Measurements from ENCODE around the gene PRKG1. TPM values are rescaled to one million over a fixed set of nuclear protein-coding genes. Genes with fewer than 3 reads are reported as not detected.

The PRKG1 gene
- total and polyA plus RNA-seq, 2 experiments from 2014 or later: 18.2 to 21.1 TPM

DNA sequence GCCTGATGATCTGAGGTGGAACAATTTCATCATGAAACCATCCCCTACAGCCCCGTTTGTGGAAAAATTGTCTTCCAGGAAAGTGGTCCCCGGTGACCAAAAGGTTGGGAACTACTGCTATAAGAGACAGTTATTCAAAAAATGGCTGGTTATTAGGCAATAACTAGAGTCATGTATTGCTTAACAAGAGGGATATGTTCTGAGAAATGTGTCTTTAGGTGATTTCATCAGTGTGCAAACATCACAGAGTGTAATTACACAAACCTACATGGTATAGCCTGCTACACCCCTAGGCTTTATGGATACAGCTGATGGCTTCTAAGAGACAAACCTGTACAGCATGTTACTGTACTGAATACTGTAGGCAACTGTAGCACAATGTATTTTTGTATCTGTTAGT, 696.4 kb downstream of the PRKG1 start (continued):
- TF ChIP-seq, protein P1, sequence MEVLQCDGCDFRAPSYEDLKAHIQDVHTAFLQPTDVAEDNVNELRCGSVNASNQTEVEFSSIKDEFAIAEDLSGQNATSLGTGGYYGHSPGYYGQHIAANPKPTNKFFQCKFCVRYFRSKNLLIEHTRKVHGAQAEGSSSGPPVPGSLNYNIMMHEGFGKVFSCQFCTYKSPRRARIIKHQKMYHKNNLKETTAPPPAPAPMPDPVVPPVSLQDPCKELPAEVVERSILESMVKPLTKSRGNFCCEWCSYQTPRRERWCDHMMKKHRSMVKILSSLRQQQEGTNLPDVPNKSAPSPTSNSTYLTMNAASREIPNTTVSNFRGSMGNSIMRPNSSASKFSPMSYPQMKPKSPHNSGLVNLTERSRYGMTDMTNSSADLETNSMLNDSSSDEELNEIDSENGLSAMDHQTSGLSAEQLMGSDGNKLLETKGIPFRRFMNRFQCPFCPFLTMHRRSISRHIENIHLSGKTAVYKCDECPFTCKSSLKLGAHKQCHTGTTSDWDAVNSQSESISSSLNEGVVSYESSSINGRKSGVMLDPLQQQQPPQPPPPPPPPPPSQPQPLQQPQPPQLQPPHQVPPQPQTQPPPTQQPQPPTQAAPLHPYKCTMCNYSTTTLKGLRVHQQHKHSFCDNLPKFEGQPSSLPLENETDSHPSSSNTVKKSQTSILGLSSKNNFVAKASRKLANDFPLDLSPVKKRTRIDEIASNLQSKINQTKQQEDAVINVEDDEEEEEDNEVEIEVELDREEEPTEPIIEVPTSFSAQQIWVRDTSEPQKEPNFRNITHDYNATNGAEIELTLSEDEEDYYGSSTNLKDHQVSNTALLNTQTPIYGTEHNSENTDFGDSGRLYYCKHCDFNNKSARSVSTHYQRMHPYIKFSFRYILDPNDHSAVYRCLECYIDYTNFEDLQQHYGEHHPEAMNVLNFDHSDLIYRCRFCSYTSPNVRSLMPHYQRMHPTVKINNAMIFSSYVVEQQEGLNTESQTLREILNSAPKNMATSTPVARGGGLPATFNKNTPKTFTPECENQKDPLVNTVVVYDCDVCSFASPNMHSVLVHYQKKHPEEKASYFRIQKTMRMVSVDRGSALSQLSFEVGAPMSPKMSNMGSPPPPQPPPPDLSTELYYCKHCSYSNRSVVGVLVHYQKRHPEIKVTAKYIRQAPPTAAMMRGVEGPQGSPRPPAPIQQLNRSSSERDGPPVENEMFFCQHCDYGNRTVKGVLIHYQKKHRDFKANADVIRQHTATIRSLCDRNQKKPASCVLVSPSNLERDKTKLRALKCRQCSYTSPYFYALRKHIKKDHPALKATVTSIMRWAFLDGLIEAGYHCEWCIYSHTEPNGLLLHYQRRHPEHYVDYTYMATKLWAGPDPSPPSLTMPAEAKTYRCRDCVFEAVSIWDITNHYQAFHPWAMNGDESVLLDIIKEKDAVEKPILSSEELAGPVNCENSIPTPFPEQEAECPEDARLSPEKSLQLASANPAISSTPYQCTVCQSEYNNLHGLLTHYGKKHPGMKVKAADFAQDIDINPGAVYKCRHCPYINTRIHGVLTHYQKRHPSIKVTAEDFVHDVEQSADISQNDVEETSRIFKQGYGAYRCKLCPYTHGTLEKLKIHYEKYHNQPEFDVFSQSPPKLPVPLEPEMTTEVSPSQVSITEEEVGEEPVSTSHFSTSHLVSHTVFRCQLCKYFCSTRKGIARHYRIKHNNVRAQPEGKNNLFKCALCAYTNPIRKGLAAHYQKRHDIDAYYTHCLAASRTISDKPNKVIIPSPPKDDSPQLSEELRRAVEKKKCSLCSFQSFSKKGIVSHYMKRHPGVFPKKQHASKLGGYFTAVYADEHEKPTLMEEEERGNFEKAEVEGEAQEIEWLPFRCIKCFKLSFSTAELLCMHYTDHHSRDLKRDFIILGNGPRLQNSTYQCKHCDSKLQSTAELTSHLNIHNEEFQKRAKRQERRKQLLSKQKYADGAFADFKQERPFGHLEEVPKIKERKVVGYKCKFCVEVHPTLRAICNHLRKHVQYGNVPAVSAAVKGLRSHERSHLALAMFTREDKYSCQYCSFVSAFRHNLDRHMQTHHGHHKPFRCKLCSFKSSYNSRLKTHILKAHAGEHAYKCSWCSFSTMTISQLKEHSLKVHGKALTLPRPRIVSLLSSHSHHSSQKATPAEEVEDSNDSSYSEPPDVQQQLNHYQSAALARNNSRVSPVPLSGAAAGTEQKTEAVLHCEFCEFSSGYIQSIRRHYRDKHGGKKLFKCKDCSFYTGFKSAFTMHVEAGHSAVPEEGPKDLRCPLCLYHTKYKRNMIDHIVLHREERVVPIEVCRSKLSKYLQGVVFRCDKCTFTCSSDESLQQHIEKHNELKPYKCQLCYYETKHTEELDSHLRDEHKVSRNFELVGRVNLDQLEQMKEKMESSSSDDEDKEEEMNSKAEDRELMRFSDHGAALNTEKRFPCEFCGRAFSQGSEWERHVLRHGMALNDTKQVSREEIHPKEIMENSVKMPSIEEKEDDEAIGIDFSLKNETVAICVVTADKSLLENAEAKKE (CRISPR knock-in tag; IDR thresholded peaks at IDR 0.05): no peak
- TF ChIP-seq STAT1 (IDR thresholded peaks at IDR 0.05; ENCODE audit: unreplicated experiment): no peak
- TF ChIP-seq EZH2phosphoT487 (IDR thresholded peaks at IDR 0.05; ENCODE audit: unreplicated experiment): no peak
- TF ChIP-seq POLR2AphosphoS5 (IDR thresholded peaks at IDR 0.05; ENCODE audit: low read depth): no peak
- TF ChIP-seq ZNF331 (CRISPR knock-in tag; IDR thresholded peaks at IDR 0.05; ENCODE audit: low read depth): no peak
- TF ChIP-seq ETS1 (IDR thresholded peaks at IDR 0.05): no peak
- TF ChIP-seq REST (IDR thresholded peaks at IDR 0.05; ENCODE audit: unreplicated experiment): no peak
- no peak for TF ChIP-seq JUNB (IDR thresholded peaks at IDR 0.05; ENCODE audit: unreplicated experiment)
- no peak for TF ChIP-seq EZH2 (IDR thresholded peaks at IDR 0.05; ENCODE audit: low read depth, unreplicated experiment)
- no peak for TF ChIP-seq NANOG (IDR thresholded peaks at IDR 0.05; ENCODE audit: borderline replicate concordance)
- no peak for TF ChIP-seq CREB1 (CRISPR knock-in tag; IDR thresholded peaks at IDR 0.05; ENCODE audit: low read depth)
- TF ChIP-seq ZNF114 (CRISPR knock-in tag; IDR thresholded peaks at IDR 0.05): no peak

All from GM23338 (cell line).